Central memory CD8-positive, alpha-beta T cell (primary cell): Measurements from ENCODE around the gene WDR38.

ENCODE experiments used
- ATAC-seq: fragments of 150-1000 bp; cut with Tn5 transposase; replicated peaks from 2 replicates; pipeline ENCODE4 v1.10.0; 2022; ENCODE audit warnings: mild to moderate bottlenecking, moderate FRiP score, moderate number of reproducible peaks; ENCODE audit not compliant: poor library complexity, severe bottlenecking; ENCODE audit errors: extremely low read depth
- DNase-seq, 2 donors: peaks; one replicate each; pipeline ENCODE4 v3.0.0; 2021; ENCODE audit warnings: low spot score in 2 of 2
- H3K27ac Mint-ChIP-seq: one replicate; pipeline ENCODE4 v1.8.0; 2022; ENCODE audit warnings: low read depth, mild to moderate bottlenecking, moderate library complexity, mixed read lengths
- H3K27me3 Mint-ChIP-seq: one replicate; pipeline ENCODE4 v1.8.0; 2022; ENCODE audit warnings: mixed read lengths
- H3K36me3 Mint-ChIP-seq: one replicate; pipeline ENCODE4 v1.8.0; 2022; ENCODE audit warnings: mild to moderate bottlenecking, moderate library complexity, mixed read lengths; ENCODE audit not compliant: insufficient read depth
- H3K4me1 Mint-ChIP-seq: one replicate; pipeline ENCODE4 v1.8.0; 2022; ENCODE audit warnings: mixed read lengths
- H3K4me3 Mint-ChIP-seq: one replicate; pipeline ENCODE4 v1.8.0; 2022; ENCODE audit warnings: mild to moderate bottlenecking, moderate library complexity, mixed read lengths
- H3K9me3 Mint-ChIP-seq: one replicate; pipeline ENCODE4 v1.8.0; 2022; ENCODE audit warnings: mixed read lengths

Gene WDR38

DNA sequence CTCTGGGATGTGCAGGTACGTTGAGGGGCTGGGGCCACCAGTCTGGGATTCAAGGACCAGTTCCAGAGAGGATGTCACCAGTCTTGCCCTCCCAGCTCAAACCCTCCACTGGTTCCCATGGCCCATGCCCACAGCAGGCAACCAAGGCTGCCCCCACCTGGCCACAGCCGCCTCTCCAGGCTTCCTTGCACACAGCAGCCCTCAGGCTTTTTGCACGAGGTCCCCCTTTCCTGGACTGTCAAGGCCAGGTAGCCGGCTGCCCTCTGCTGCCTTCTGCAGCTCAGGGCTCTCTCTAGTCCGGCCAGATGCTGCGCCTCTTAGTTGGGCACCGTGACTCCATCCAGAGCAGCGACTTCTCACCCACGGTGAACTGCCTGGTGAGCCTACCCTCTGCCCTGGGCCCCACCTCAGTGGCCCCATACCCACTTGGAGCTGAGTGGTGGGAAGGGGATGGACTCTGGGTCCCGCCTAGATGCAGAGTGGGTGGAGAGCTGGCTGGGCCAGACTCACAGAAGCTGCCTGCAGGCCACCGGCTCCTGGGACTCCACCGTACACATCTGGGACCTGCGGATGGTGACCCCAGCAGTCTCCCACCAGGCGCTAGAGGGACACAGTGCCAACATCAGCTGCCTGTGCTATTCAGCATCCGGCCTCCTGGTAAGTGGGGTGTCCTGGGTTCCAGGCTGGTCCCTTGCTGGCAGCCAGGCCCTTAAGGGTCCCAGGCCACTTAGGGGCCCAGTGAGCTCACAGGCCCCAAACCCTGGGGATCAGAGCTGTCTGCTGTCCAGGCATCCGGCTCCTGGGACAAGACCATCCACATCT, 2.9 kb downstream of the WDR38 start:
- H3K27ac Mint-ChIP-seq, result no peak overlapping the region
- DNase-seq, result no peak
- H3K27me3 Mint-ChIP-seq, result no peaks in the 10 kb centered on the region
- no peaks in the 10 kb centered on the region for H3K9me3 Mint-ChIP-seq
- no peak for ATAC-seq
- peaks cover 22% of the 10 kb centered on the region for H3K36me3 Mint-ChIP-seq
- H3K4me1 Mint-ChIP-seq, result peaks cover 31% of the 10 kb centered on the region
- no peak overlapping the region for H3K4me3 Mint-ChIP-seq

DNA sequence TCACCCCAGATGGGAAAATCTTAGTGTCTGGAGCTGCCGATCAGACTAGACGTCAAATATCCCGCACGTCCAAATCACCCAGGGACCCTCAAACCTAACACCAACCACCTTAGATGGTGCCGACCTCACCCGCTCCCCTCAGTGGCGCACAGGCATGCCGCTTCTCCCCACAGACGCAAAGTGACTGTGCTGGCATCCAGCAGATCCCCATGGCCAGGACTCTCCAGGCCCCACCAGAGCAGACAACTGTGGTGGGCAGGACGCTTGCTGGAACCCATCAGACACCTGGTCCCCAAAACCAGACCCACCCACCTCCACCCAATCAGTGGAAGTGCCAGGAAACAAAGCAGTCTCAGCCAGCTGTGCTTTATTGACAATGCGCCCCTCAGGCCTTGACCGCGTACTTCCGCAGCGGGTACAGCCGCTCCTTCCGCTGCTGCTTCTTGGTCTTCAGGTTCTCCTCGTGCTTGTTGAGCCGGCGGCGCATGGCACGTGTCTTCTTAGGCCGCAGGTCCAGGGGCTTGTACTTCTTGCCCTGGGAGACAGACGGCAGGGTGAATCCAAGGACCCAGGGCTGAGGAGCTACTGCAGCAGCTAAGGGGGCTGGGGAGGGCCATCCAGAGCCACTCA, 4.4 kb downstream of the WDR38 start:
- no peaks in the 10 kb centered on the region for H3K9me3 Mint-ChIP-seq
- peak overlapping the region; percentile 56 for H3K27ac Mint-ChIP-seq
- peaks cover 25% of the 10 kb centered on the region for H3K36me3 Mint-ChIP-seq
- peaks cover 33% of the 10 kb centered on the region for H3K4me1 Mint-ChIP-seq
- no peaks in the 10 kb centered on the region for H3K27me3 Mint-ChIP-seq
- no peak for ATAC-seq
- no peak for DNase-seq
- no peak overlapping the region for H3K4me3 Mint-ChIP-seq

DNA sequence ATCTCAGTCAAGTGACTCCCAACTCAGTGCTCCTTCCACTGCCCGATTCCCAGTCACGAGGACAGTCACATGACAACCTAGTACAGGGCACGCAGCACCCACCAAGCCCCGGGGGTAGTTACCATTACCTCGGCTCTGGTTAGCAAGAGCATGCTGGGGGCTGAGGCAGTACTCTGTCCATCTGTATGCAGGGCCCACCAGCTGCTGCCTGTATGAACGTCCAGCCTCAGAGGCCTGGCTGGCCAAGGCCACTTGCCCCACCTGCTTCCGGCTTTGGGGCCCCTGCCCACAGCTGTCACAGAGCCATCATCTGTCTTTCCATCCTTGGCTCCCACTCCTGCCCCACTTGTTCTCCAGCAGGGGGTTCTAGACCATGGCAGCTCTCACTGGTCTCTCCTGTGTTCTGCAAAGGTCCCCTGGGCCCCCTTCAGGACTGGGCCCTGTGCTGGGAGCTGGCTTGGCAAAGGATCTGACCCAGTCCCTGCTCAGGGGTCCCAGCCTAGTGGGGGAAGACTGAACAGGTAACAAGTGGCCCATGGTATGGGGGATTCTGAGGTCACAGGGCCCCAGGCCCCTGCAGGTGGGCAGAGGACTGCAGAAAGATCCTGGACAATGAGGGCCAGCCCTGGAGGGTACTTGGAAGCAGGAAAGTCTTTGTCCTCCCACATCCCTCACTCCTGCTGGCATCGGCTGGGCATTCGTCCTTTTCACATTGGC, 5.2 kb downstream of the WDR38 start:
- Mint-ChIP-seq H3K9me3 (no peaks in the 10 kb centered on the region), H3K4me3 (no peak overlapping the region), H3K27ac (no peak overlapping the region), H3K4me1 (peaks cover 26% of the 10 kb centered on the region), H3K27me3 (no peaks in the 10 kb centered on the region), H3K36me3 (peaks cover 21% of the 10 kb centered on the region)
- DNase-seq, result no peak
- no peak for ATAC-seq

DNA sequence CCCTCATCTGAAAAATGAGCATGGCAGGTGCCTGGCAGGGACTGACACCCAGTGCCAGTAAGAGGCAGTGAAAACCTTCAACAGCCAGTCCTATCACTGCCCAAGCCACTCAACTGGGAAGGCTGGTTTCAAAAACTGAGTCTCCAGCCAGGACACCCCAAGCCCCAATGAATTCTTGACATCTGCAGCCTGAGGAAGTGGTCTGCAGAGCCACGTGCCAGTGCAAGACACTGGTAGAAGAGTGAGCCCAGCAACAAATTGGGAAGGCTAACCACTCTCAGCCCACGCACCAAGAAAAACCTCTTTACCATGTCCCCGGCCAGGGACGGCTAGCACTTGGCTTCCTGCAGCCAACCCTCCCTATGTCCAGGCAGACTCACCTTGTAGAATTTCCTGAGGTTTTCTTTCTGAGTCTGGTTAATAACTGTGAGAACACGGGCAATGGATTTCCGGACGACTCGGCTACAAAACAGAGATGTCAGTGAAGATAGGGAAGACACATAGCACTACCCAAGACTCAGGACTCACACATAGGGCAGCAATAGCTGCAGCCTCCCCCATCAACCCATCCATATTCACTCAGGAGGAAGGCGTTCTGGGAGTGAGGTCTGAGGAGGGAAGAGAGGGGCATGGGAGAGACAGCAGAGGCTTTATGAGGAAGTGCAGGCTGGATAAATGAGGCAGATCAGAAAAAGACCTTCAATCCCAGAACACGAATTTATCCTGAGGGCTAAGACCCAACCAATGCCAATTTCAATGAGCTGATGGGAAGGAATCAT, 6.7 kb downstream of the WDR38 start:
- Mint-ChIP-seq H3K4me1 (peaks cover 26% of the 10 kb centered on the region), H3K27ac (peak overlapping the region; percentile 83), H3K4me3 (peak overlapping the region; percentile 85), H3K9me3 (no peaks in the 10 kb centered on the region), H3K27me3 (no peaks in the 10 kb centered on the region), H3K36me3 (peaks cover 21% of the 10 kb centered on the region)
- ATAC-seq (no peak), DNase-seq (no peak)

DNA sequence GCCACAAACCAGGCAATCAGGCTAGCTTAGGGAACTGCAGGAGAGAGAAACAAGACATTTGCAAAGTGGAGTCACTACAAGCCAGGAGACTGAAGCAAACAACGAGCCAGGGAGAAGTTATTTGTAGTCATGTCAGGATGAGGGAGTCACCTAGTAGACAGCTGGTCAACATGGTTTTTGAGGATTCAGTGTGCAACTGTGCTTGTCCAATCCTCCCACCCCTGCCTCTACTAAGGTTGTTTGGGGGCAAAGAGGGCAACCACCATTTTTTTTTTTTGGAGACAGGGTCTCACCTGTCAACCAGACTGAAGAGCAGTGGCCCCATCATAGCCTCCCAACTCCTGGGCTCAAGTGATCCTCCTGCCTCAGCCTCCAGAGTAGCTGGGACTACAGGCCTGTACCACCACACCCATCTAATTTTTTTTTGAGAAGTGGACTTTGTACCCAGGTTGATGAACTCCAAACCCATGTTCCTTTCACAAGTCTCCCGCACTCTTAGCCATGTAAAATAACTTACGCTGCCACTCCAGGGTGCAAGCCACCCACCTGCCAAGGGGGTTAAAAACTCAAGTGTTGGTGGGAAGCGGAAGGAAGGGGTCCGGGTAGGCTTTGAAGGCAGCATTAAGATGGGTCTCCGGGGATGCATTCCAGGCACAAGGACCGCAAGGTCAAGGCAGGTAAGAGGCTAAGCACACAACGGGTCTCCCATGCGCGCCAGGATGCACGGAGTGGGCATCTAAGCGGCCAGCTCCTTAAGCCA, 7.5 kb downstream of the WDR38 start:
- H3K27ac Mint-ChIP-seq, result peak overlapping the region; percentile 83
- H3K4me3 Mint-ChIP-seq, result peak overlapping the region; percentile 85
- H3K27me3 Mint-ChIP-seq, result no peaks in the 10 kb centered on the region
- peaks cover 21% of the 10 kb centered on the region for H3K36me3 Mint-ChIP-seq
- ATAC-seq (no peak), DNase-seq (no peak)
- H3K9me3 Mint-ChIP-seq, result no peaks in the 10 kb centered on the region
- H3K4me1 Mint-ChIP-seq, result peaks cover 26% of the 10 kb centered on the region

DNA sequence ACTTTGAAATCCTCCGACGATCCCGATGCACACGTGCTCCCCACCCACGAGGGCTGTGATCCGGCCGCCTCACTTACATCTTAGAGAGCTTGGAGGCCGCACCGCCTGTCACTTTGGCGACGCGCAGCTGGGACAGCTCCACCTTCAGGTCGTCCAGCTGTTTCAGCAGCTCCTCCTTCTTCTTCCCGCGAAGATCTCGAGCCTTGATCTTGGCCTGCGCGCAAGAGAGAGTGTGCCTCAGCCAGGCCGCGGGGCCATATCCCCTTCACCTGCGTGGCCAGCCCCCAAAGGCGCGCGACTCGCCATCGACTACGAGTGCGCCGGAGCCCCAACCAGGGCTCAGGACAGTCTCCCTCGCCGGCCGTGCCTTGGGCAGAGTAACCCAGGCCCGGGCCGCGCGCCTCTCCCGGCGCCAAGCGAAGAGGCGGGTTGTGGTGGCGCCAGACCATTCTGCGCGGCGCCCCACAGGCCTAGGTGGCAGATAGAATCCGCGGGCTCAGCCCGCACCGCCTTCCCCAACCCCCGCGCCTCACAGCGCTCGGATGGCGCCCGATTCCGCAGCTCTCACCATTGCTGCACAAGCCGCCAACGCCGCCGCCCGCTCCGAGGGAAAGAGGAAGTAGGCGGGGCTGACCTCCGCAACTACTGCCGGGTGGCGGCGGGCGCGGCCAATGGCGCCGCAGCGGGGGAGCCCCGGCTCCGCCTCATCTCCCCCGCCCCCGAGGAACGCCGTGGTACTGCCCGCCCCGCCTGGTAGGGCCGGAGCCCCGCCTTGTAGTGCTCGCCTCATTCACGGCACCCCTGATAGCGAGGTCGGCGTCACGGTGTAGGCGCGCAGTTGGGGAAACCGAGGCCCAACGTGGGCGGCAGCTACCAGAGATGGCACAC, 8.3 kb downstream of the WDR38 start, which contains the start of the genes ARPC5L and RPL35:
Gene ARPC5L, plus strand, starts transcription at position 789 of the 888 bp plus-strand sequence. CDS start 7,161 bp downstream, outside the sequence.
Gene RPL35, minus strand, starts transcription at position 616 of the 888 bp plus-strand sequence. Its CDS starts 45 bp downstream, at position 571.
- peak; percentile 95 for ATAC-seq
- peak within 1 kb of the TSS; percentile 83 for H3K27ac Mint-ChIP-seq
- H3K36me3 Mint-ChIP-seq, result peaks cover 21% of the 10 kb centered on the region
- DNase-seq, result peak; percentile 90 to 91
- peaks cover 27% of the 10 kb centered on the region for H3K4me1 Mint-ChIP-seq
- H3K4me3 Mint-ChIP-seq, result peak within 1 kb of the TSS; percentile 85
- H3K27me3 Mint-ChIP-seq, result no peaks in the 10 kb centered on the region
- H3K9me3 Mint-ChIP-seq, result no peaks in the 10 kb centered on the region

DNA sequence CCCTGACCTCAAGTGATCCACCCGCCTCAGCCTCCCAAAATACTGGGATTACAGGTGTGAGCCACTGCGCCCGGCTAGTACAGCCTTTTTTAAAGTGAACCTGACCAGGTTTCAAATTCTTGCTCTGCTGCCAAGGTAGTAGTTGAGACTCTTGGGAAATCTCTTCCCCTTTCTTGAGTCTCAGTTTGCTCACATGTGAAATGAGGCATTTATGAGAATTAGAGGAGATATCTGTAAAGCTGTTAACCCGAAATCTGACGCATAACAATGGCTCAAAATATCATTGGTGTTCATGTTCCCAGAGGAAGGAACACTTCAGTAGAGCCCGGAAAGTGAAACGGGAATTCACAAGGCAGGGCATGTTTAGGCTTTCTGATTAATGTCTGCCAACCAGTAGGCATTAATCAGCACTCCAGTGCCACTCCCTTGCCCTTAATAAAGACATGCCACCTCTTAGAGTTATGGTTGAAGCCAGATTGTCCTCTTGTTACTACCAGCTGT, 10.2 kb downstream of the WDR38 start:
- Mint-ChIP-seq H3K27me3 (no peaks in the 10 kb centered on the region), H3K4me1 (peaks cover 37% of the 10 kb centered on the region), H3K36me3 (peaks cover 19% of the 10 kb centered on the region), H3K27ac (no peak overlapping the region), H3K4me3 (peak overlapping the region; percentile 23), H3K9me3 (no peaks in the 10 kb centered on the region)
- ATAC-seq (no peak), DNase-seq (no peak)

DNA sequence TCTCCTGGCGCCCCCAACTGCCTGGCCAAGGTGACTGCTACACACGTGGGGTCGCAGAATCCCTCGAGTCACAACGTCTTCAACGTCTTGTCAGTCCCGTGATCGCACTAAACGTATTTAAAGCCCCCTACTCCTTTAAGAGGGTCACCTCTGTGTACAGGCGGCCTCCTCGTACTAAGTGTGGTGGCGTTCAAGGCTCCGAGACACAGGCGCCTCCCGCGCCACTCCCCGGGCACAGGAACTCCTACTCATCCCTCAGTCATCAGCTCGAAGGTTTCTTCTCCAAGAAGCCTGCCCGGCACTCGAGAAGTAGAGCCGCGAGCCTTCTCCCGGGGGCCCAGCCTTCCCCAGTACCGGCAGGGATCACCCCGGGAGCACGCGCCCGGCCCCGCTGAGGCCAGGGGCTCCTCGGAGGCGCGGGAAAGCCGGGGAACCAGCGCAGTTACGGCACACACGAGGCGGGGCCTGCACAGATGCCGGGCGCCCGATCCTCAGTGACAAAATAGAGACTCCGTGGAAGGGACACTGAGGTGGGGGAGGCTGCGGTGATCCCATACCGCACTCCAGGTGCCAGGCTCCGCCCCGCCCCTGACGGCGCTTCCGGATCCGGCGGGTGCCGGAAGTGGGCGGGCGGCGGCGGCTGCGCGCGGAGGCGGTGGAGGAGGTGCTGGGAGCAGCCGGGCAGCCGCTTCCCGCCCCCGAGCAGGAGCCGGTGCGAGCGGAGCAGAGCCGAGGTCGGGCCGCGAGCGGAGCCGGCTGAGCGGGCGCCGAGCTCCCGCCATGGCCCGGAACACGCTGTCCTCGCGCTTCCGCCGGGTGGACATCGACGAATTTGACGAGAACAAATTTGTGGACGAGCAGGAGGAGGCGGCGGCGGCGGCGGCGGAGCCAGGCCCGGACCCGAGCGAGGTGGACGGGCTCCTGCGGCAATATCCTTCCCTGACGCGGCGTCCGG, 15.5 kb downstream of the WDR38 start:
- peak overlapping the region; percentile 93 for H3K27ac Mint-ChIP-seq
- H3K36me3 Mint-ChIP-seq, result peaks cover 44% of the 10 kb centered on the region
- peak; percentile 52 for ATAC-seq
- H3K27me3 Mint-ChIP-seq, result no peaks in the 10 kb centered on the region
- peak overlapping the region; percentile 95 for H3K4me3 Mint-ChIP-seq
- DNase-seq, result peak; percentile 80 to 86
- peaks cover 55% of the 10 kb centered on the region for H3K4me1 Mint-ChIP-seq
- H3K9me3 Mint-ChIP-seq, result no peaks in the 10 kb centered on the region

DNA sequence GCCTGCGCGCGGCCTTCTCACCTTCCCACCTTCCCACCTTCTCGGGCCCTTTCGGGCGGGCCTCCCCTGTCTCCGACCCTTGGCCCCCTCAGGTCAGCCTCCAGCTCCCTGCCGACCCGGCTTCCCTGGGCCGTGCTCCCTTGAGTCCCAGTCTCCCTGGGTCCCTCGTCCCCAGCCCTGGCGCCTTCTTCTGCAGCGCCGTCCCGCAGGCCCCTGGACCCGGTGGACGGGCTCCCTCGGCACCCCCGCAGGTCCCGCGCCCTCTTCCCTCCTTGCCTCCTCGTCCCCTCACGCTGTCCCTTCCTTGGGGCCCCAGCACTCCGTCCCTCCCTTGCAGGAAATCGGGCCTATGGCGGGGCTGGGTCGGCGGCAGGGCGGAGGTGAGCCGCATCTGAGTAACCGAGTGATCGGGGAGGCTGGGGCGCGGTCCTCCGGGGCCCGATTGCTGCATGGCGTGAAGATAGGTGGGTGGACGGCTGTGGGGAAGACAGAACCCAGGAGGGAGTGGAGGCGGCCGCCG, 16.3 kb downstream of the WDR38 start:
- H3K36me3 Mint-ChIP-seq, result peaks cover 46% of the 10 kb centered on the region
- peak overlapping the region; percentile 95 for H3K4me3 Mint-ChIP-seq
- H3K4me1 Mint-ChIP-seq, result peaks cover 60% of the 10 kb centered on the region
- no peaks in the 10 kb centered on the region for H3K27me3 Mint-ChIP-seq
- H3K27ac Mint-ChIP-seq, result peak overlapping the region; percentile 93
- no peaks in the 10 kb centered on the region for H3K9me3 Mint-ChIP-seq
- ATAC-seq (peak; percentile 22), DNase-seq (peak in 1 of 2 donors; percentile 29)
